NT2/D1 (cell line): ENCODE data around the gene CELSR1.

Source experiments
- SUZ12 ChIP-seq: IDR thresholded peaks from 2 replicates; pipeline ENCODE4 v1.6.1; 2011; ENCODE audit not compliant: insufficient read length, insufficient read depth; ENCODE audit errors: extremely low read depth
- YY1 ChIP-seq: IDR thresholded peaks from 2 replicates; pipeline ENCODE4 v1.6.1; 2011; ENCODE audit not compliant: insufficient read length, insufficient read depth
- ZNF274 ChIP-seq: IDR thresholded peaks from 2 replicates; pipeline ENCODE4 v1.6.1; 2011; ENCODE audit warnings: mild to moderate bottlenecking, low read depth, low read length

DNA sequence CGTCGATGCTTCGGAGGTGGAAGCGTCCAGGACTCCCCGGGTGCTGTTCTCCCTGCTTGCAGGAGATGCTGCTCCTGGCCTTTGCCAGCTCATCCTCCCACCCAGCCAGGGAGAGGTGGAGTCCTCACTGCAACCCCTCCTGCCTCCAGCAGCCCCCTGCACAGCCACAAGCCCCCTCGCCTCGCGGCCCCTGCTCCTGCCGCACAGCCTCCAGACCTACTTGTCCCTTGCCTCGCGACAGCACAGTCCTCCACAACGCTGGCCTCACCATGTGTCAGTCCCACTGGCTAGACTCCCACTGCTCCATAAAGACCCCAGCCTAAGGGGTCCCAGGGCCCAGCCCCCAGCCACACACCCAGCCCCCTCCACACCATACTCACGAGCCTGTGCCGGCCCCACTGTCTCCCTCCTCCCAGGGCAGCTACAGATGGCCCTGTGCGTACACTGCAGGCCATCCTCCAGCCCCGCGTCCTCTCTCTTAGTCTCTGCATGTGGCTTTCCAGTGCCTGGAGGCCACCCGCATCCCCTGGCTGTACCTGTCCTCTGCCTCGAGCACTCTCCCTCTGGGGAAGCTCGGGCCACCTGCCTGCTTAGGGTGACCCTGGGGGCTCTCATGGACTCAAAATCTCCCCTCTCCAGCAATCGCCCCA, 91.5 kb downstream of the CELSR1 start:
- no peak for TF ChIP-seq ZNF274
- TF ChIP-seq YY1 = no peak
- no peak for TF ChIP-seq SUZ12
